ENCODE results near the gene SORL1.

The SORL1 gene

GRCh38 chr11:121422675-121423074, 29.4 kb upstream of the SORL1 start:
- Histone ChIP-seq H3K9me2 (replicated peaks; ENCODE audit: low read depth, low read length) (no peaks in the 10 kb centered on the region), H3K4me2 (ENCODE audit: low read depth, low read length, poor library complexity, severe bottlenecking) (peak overlapping the region; percentile 56), H3K36me3 (ENCODE audit: insufficient read depth, low read length) (no peaks in the 10 kb centered on the region), H3K4me3 (ENCODE audit: low read length, poor library complexity, severe bottlenecking) (peak overlapping the region; percentile 44), H4K20me1 (ENCODE audit: insufficient read depth, low read length, poor library complexity, severe bottlenecking) (no peaks in the 10 kb centered on the region), H3K9me3 (ENCODE audit: insufficient read depth, low read depth, low read length) (no peaks in the 10 kb centered on the region), H3K9ac (ENCODE audit: low read depth, low read length, poor library complexity, severe bottlenecking) (no peak overlapping the region), H3K27me3 (ENCODE audit: insufficient read depth, low read length, poor library complexity, severe bottlenecking) (no peaks in the 10 kb centered on the region), H3K4me1 (ENCODE audit: insufficient read depth, low read length, poor library complexity, severe bottlenecking) (peaks cover 47% of the 10 kb centered on the region), H3F3A (ENCODE audit: low read depth) (peaks cover under 1% of the 10 kb centered on the region), H2AFZ (ENCODE audit: low read length) (peak overlapping the region; percentile 29; the same call in 1 of the 2 replicates), H3K79me2 (ENCODE audit: insufficient read depth, low read length) (no peaks in the 10 kb centered on the region)
- TF ChIP-seq EZH2phosphoT487 (IDR thresholded peaks at IDR 0.05; ENCODE audit: borderline replicate concordance) (no peak), CTCF (conservative IDR thresholded peaks at IDR 0.05; ENCODE audit: low read length) (no peak)

- Histone ChIP-seq H3K9me3 (ENCODE audit: insufficient read depth, low read depth, low read length) (no peaks in the 10 kb centered on the region), H3K36me3 (ENCODE audit: insufficient read depth, low read length) (no peaks in the 10 kb centered on the region), H2AFZ (ENCODE audit: low read length) (no peak overlapping the region), H3K4me2 (ENCODE audit: low read depth, low read length, poor library complexity, severe bottlenecking) (no peak overlapping the region), H3K9me2 (replicated peaks; ENCODE audit: low read depth, low read length) (no peaks in the 10 kb centered on the region), H3K4me3 (ENCODE audit: low read length, poor library complexity, severe bottlenecking) (no peak overlapping the region), H3F3A (ENCODE audit: low read depth) (no peaks in the 10 kb centered on the region), H3K27me3 (ENCODE audit: insufficient read depth, low read length, poor library complexity, severe bottlenecking) (no peaks in the 10 kb centered on the region), H3K79me2 (ENCODE audit: insufficient read depth, low read length) (no peaks in the 10 kb centered on the region), H3K4me1 (ENCODE audit: insufficient read depth, low read length, poor library complexity, severe bottlenecking) (peaks cover 22% of the 10 kb centered on the region), H4K20me1 (ENCODE audit: insufficient read depth, low read length, poor library complexity, severe bottlenecking) (no peaks in the 10 kb centered on the region), H3K9ac (ENCODE audit: low read depth, low read length, poor library complexity, severe bottlenecking) (no peak overlapping the region)
- TF ChIP-seq CTCF (conservative IDR thresholded peaks at IDR 0.05; ENCODE audit: low read length) (no peak), EZH2phosphoT487 (IDR thresholded peaks at IDR 0.05; ENCODE audit: borderline replicate concordance) (no peak)
Observed at GRCh38 chr11:121425828-121426227, 26.3 kb upstream of the SORL1 start.

- H3F3A ChIP-seq (ENCODE audit: low read depth): no peaks in the 10 kb centered on the region
- no peak overlapping the region for H3K4me2 ChIP-seq (ENCODE audit: low read depth, low read length, poor library complexity, severe bottlenecking)
- no peak for TF ChIP-seq CTCF (conservative IDR thresholded peaks at IDR 0.05; ENCODE audit: low read length)
- no peak for TF ChIP-seq EZH2phosphoT487 (IDR thresholded peaks at IDR 0.05; ENCODE audit: borderline replicate concordance)
- H3K36me3 ChIP-seq (ENCODE audit: insufficient read depth, low read length): no peaks in the 10 kb centered on the region
- no peaks in the 10 kb centered on the region for H3K79me2 ChIP-seq (ENCODE audit: insufficient read depth, low read length)
- H3K4me3 ChIP-seq (ENCODE audit: low read length, poor library complexity, severe bottlenecking): no peak overlapping the region
- no peak overlapping the region for H3K9ac ChIP-seq (ENCODE audit: low read depth, low read length, poor library complexity, severe bottlenecking)
- H3K9me3 ChIP-seq (ENCODE audit: insufficient read depth, low read depth, low read length): no peaks in the 10 kb centered on the region
- H2AFZ ChIP-seq (ENCODE audit: low read length): no peak overlapping the region
- H4K20me1 ChIP-seq (ENCODE audit: insufficient read depth, low read length, poor library complexity, severe bottlenecking): no peaks in the 10 kb centered on the region
- H3K9me2 ChIP-seq (replicated peaks; ENCODE audit: low read depth, low read length): no peaks in the 10 kb centered on the region
- H3K4me1 ChIP-seq (ENCODE audit: insufficient read depth, low read length, poor library complexity, severe bottlenecking): peaks cover 15% of the 10 kb centered on the region
- H3K27me3 ChIP-seq (ENCODE audit: insufficient read depth, low read length, poor library complexity, severe bottlenecking): no peaks in the 10 kb centered on the region
Observed at GRCh38 chr11:121426476-121427399, 25.4 kb upstream of the SORL1 start.

All from Loucy (cell line).